HG03175 (cell line): Measurements from ENCODE around the gene SLC38A1.
"Not testable (repeated sequence)": the region's sequence is repeated elsewhere in the genome, so short reads cannot be mapped to it uniquely, and the experiment has no call there.

Experiments
- ATAC-seq: cut with Tn5 transposase; IDR thresholded peaks from one replicate; pipeline ENCODE4 v1.9.1; 2021; ENCODE audit warnings: mild to moderate bottlenecking, moderate library complexity; ENCODE audit not compliant: unreplicated experiment

SLC38A1 gene

GRCh38 chr12:46265102-46265501, 3.7 kb downstream of the SLC38A1 start:
- no peak for ATAC-seq

- ATAC-seq, result no peak
Measured at GRCh38 chr12:46264057-46264456, 4.8 kb downstream of the SLC38A1 start.

- no peak for ATAC-seq
Measured at GRCh38 chr12:46263140-46264016, 5.5 kb downstream of the SLC38A1 start.

- no peak for ATAC-seq
Measured at GRCh38 chr12:46261646-46262045, 7.2 kb downstream of the SLC38A1 start.

GRCh38 chr12:46260913-46261476, 7.8 kb downstream of the SLC38A1 start:
- ATAC-seq, result no peak

GRCh38 chr12:46260124-46260912, 8.5 kb downstream of the SLC38A1 start:
- no peak for ATAC-seq

GRCh38 chr12:46259713-46260112, 9.1 kb downstream of the SLC38A1 start:
- ATAC-seq, result no peak

GRCh38 chr12:46259071-46259470, 9.8 kb downstream of the SLC38A1 start:
- no peak for ATAC-seq

GRCh38 chr12:46258129-46258528, 10.7 kb downstream of the SLC38A1 start:
- ATAC-seq, result no peak

- ATAC-seq, result no peak
Measured at GRCh38 chr12:46256942-46257341, 11.9 kb downstream of the SLC38A1 start.

GRCh38 chr12:46253544-46254162, 15.2 kb downstream of the SLC38A1 start:
- no peak for ATAC-seq

GRCh38 chr12:46251994-46252393, 16.8 kb downstream of the SLC38A1 start:
- ATAC-seq, result not testable (repeated sequence)

GRCh38 chr12:46249960-46250359, 18.9 kb downstream of the SLC38A1 start:
- ATAC-seq, result not testable (repeated sequence)

GRCh38 chr12:46246021-46246700, 22.7 kb downstream of the SLC38A1 start:
- no peak for ATAC-seq

- no peak for ATAC-seq
Measured at GRCh38 chr12:46244997-46245396, 23.8 kb downstream of the SLC38A1 start.

GRCh38 chr12:46244273-46244915, 24.4 kb downstream of the SLC38A1 start:
- ATAC-seq, result no peak

- no peak for ATAC-seq
Measured at GRCh38 chr12:46242569-46242968, 26.3 kb downstream of the SLC38A1 start.

- no peak for ATAC-seq
Measured at GRCh38 chr12:46240436-46240835, 28.4 kb downstream of the SLC38A1 start.

- no peak for ATAC-seq
Measured at GRCh38 chr12:46238821-46239220, 30.0 kb downstream of the SLC38A1 start.
